Testis (tissue), 2 donors: ENCODE results near the gene PAK5.

Source experiments
- CTCF ChIP-seq, 3 experiments: fragments of 450-650 bp in 2 of 3; fragments of 200-600 bp in 1 of 3; sonication (generic) in 1 of 3; IDR thresholded peaks; one replicate each; pipeline ENCODE4 v1.5.1; 2016 to 2019; ENCODE audit warnings: antibody characterized with exemption in 3 of 3, mild to moderate bottlenecking in 2 of 3, moderate library complexity in 1 of 3
- POLR2A ChIP-seq: fragments of 450-650 bp; IDR thresholded peaks from one replicate; pipeline ENCODE4 v1.6.1; 2017; ENCODE audit warnings: antibody characterized with exemption, mild to moderate bottlenecking, moderate library complexity

GRCh38 chr20:9686001-9686400, 152.9 kb downstream of the PAK5 start:
- TF ChIP-seq POLR2A (no peak), CTCF (IDR thresholded peaks at IDR 0.05) (no peak)
